ENCODE data around the gene LCE1B.

DNA sequence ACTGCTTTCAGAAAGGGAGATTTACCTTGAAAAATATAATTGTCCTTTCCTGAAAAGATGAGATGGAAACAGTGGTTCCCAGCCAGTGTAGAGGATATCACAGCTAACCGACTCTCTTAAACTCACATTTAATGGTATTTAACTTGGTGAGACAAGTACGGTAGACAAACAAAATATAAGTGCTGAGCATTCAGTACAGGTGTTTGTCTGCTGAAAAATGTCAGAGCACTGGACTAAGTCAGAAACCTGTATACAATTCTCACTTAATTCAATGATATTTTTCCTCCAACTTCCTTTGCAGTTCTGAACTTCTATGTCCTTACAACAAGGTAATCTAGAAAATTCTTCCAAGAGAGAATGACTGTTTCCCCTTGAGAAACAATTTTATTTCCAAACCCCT is at the start of gene LCE1B:
- no peak for TF ChIP-seq EZH2 (IDR thresholded peaks at IDR 0.05)
- no peak for TF ChIP-seq SIN3A (IDR thresholded peaks at IDR 0.05; ENCODE audit: low read depth)
- no peak for TF ChIP-seq JUND (IDR thresholded peaks at IDR 0.05)
- TF ChIP-seq SRF (IDR thresholded peaks at IDR 0.05; ENCODE audit: low read depth), result no peak
- TF ChIP-seq, protein P1, sequence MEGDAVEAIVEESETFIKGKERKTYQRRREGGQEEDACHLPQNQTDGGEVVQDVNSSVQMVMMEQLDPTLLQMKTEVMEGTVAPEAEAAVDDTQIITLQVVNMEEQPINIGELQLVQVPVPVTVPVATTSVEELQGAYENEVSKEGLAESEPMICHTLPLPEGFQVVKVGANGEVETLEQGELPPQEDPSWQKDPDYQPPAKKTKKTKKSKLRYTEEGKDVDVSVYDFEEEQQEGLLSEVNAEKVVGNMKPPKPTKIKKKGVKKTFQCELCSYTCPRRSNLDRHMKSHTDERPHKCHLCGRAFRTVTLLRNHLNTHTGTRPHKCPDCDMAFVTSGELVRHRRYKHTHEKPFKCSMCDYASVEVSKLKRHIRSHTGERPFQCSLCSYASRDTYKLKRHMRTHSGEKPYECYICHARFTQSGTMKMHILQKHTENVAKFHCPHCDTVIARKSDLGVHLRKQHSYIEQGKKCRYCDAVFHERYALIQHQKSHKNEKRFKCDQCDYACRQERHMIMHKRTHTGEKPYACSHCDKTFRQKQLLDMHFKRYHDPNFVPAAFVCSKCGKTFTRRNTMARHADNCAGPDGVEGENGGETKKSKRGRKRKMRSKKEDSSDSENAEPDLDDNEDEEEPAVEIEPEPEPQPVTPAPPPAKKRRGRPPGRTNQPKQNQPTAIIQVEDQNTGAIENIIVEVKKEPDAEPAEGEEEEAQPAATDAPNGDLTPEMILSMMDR (IDR thresholded peaks at IDR 0.05 in 2 of 3, conservative IDR thresholded peaks at IDR 0.05 in 1 of 3; ENCODE audit: borderline replicate concordance in 1 of 3, insufficient read depth in 1 of 3, low read depth in 2 of 3, low read length in 2 of 3), result no peak
- TF ChIP-seq POLR2AphosphoS5 (IDR thresholded peaks at IDR 0.05; ENCODE audit: low read depth, low read length), result no peak
- TF ChIP-seq POLR2A (IDR thresholded peaks at IDR 0.05; ENCODE audit: borderline replicate concordance, extremely low read depth, insufficient read depth, insufficient read length), result no peak
- no peak for TF ChIP-seq ELF1 (IDR thresholded peaks at IDR 0.05; ENCODE audit: borderline replicate concordance, low read depth)
- TF ChIP-seq, protein P2, sequence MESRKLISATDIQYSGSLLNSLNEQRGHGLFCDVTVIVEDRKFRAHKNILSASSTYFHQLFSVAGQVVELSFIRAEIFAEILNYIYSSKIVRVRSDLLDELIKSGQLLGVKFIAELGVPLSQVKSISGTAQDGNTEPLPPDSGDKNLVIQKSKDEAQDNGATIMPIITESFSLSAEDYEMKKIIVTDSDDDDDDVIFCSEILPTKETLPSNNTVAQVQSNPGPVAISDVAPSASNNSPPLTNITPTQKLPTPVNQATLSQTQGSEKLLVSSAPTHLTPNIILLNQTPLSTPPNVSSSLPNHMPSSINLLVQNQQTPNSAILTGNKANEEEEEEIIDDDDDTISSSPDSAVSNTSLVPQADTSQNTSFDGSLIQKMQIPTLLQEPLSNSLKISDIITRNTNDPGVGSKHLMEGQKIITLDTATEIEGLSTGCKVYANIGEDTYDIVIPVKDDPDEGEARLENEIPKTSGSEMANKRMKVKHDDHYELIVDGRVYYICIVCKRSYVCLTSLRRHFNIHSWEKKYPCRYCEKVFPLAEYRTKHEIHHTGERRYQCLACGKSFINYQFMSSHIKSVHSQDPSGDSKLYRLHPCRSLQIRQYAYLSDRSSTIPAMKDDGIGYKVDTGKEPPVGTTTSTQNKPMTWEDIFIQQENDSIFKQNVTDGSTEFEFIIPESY (IDR thresholded peaks at IDR 0.05; ENCODE audit: extremely low read depth, insufficient replicate concordance, low read length), result no peak
- no peak for TF ChIP-seq YY1 (IDR thresholded peaks at IDR 0.05; ENCODE audit: extremely low read depth, insufficient replicate concordance, low read depth, low read length)
- no peak for TF ChIP-seq EZH2phosphoT487 (IDR thresholded peaks at IDR 0.05; ENCODE audit: borderline replicate concordance)

Data from HCT116 (cell line).